Body of pancreas (tissue), 4 donors: ENCODE results near the gene FAM13B.

Source experiments
- POLR2A ChIP-seq, 3 donors: fragments of 450-650 bp; IDR thresholded peaks; one replicate each; pipeline ENCODE4 v1.6.1; 2016; ENCODE audit warnings: antibody characterized with exemption in 3 of 3, mild to moderate bottlenecking in 2 of 3
- TF ChIP-seq, protein P1 (sequence below), 7 experiments: fragments of 450-650 bp in 4 of 7; fragments of 200-600 bp in 3 of 7; sonication (generic) in 3 of 7; IDR thresholded peaks; one replicate each; pipeline ENCODE4 v1.5.1; 2016 to 2019; ENCODE audit warnings: antibody characterized with exemption in 7 of 7

DNA sequence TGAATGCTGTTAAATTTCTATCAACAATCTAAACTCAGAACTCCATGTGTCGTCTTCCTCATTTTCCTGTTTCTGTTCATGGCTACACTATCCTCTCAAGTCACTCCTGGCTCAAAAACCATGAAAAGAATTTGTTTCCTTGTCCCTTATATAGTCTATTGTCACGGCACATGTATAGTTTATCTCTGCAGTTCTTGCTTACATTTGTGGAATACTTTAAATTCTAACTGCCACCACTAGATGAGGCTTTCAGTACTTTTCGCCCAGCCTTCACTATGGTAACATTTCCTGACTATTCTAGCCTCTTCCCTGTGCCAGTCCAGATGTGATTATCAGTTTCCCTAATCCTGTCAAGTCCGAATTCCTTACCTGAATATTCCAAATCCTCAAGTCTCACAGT, 109.0 kb downstream of the FAM13B start:
- TF ChIP-seq, protein P1, sequence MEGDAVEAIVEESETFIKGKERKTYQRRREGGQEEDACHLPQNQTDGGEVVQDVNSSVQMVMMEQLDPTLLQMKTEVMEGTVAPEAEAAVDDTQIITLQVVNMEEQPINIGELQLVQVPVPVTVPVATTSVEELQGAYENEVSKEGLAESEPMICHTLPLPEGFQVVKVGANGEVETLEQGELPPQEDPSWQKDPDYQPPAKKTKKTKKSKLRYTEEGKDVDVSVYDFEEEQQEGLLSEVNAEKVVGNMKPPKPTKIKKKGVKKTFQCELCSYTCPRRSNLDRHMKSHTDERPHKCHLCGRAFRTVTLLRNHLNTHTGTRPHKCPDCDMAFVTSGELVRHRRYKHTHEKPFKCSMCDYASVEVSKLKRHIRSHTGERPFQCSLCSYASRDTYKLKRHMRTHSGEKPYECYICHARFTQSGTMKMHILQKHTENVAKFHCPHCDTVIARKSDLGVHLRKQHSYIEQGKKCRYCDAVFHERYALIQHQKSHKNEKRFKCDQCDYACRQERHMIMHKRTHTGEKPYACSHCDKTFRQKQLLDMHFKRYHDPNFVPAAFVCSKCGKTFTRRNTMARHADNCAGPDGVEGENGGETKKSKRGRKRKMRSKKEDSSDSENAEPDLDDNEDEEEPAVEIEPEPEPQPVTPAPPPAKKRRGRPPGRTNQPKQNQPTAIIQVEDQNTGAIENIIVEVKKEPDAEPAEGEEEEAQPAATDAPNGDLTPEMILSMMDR (IDR thresholded peaks at IDR 0.05), result no peak
- TF ChIP-seq POLR2A (IDR thresholded peaks at IDR 0.05), result no peak
